Measurements from ENCODE around the gene PLEKHA3. TPM values are rescaled to one million over a fixed set of nuclear protein-coding genes. Genes with fewer than 3 reads are reported as not detected.
A peak's percentile ranks its signal among the peaks of the same experiment; 100 is the strongest.

The PLEKHA3 gene
- total and polyA plus RNA-seq, 10 of the 15 experiments (the other 5 are each of a cell fraction or from before 2014, with no cell fraction given), result 1.4 to 21.1 (median 7.4) TPM

DNA sequence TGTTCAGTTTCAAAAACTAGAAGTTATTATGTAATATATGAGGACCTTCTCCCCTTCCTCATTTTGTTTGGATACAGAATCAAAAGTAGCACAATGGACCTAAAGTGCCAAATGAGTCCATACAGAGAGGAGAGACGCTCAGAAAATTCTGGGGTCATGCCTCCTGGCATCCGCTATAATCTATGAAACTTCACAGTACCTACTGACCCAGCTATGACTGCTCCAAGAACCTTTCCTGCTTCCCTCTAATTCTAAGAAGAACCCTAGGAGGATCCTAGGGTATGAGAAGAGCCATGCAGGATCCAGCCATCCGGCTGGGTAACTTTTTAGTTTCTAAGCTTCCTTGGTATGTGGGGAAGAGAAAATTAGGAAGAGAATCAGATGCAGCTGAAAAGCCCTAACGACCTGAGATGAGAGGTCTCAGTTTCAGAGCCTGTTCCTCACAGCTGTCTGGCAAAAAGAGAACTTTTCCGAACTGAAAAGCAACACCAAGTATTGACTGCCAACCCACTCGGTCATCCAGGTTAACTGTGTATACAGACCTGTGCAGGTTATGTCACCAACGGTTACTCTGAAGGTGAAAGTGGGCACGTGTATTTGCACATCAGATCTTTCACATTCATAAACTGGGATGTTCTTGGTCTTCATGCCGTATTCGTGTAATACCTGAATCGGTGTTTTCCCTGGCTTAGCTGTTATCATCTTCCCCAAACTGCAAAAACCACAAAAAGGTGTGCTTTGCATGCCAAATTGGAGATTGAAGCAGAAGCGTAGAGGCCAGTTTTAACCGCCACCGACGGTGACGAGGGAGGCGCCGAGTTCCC, 30.3 kb upstream of the PLEKHA3 start (continued):
- TF ChIP-seq EP300 (IDR thresholded peaks at IDR 0.05; ENCODE audit: borderline replicate concordance in 1 of 2, control insufficient read depth in 1 of 2, low read depth in 2 of 2, low read length in 2 of 2) (no peak), FOXK2 (IDR thresholded peaks at IDR 0.05) (no peak), JUNB (IDR thresholded peaks at IDR 0.05) (peak; percentile 19; the same call in 1 of the 2 replicates)

DNA sequence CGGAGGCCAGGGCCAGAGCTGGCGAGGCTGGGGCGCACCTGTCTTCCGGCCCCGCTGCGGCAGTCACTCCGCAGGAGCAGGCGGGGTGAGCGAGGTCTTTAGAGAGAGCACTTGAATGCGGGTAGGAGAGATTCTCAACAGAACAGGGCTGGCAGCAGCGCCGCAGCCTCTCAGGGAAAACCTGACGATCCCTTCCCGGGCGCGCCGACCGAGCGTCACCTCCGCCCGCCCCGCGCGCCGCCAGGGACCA, 29.8 kb upstream of the PLEKHA3 start:
- H3K36me3 ChIP-seq (ENCODE audit: control insufficient read depth in 2 of 2, insufficient read depth in 2 of 2, low read length in 1 of 2), result peaks cover 2 to 14% of the 10 kb centered on the region in 2 experiments; a peak in 3 of 4 replicates
- no peaks in the 10 kb centered on the region for H3K9me3 ChIP-seq (replicated peaks; ENCODE audit: control insufficient read depth, insufficient read depth, low read length)
- in situ Hi-C loops (cut with MboI), result no loop called here
- DNase-seq (ENCODE audit: low read depth, low spot score) (no peak), FAIRE-seq (no peak), ATAC-seq (peak; percentile 65)
- peak overlapping the region; percentile 99 for H3K9ac ChIP-seq (ENCODE audit: control insufficient read depth, insufficient read depth, low read length)
- WGBS (ENCODE audit: insufficient coverage, insufficient replicate concordance, low lambda C conversion rate, missing lambda C conversion rate), result 0% methylated on average over 12 of the region's 25 CpGs
- no peaks in the 10 kb centered on the region for H4K20me1 ChIP-seq (ENCODE audit: control insufficient read depth, insufficient read depth)
- peak overlapping the region; percentile 84 for H3K4me2 ChIP-seq (ENCODE audit: control insufficient read depth, insufficient read depth)
- H2AFZ ChIP-seq (ENCODE audit: control insufficient read depth, low read depth, low read length), result peak overlapping the region; percentile 95
- H3K4me1 ChIP-seq (ENCODE audit: control insufficient read depth, insufficient read depth, low read length), result peaks cover 9% of the 10 kb centered on the region
- peak overlapping the region; percentile 94 for H3K4me3 ChIP-seq
- H3K27me3 ChIP-seq (replicated peaks in 1 of 2; ENCODE audit: control insufficient read depth in 2 of 2, insufficient read depth in 2 of 2, low read length in 1 of 2), result no peaks in the 10 kb centered on the region
- no TSS peak for BruUV-seq (replicated peaks)
- ChIA-PET CTCF (interaction anchor here (0.9 to 5.5 kb wide), 9 partner anchors 10 to 84 kb away, joined by 3 to 41 read pairs (median 3); no protein-coding TSS in a partner anchor), RAD21 (ENCODE audit: unreplicated experiment) (interaction anchor here (0.9 to 3.5 kb wide), 8 partner anchors 17 to 77 kb away, joined by 3 to 26 read pairs (median 6); no protein-coding TSS in a partner anchor), POLR2A (interaction anchor here (0.6 to 3.2 kb wide), 14 partner anchors 8 to 349 kb away, joined by 3 to 21 read pairs (median 4); no protein-coding TSS in a partner anchor), SMC1A (ENCODE audit: uncharacterized antibody, unreplicated experiment) (interaction anchor here (0.9 to 4.7 kb wide), 10 partner anchors 8 to 77 kb away, joined by 3 to 24 read pairs (median 6); no protein-coding TSS in a partner anchor)
- intact Hi-C loops (cut with micrococcal nuclease; ENCODE audit: unreplicated experiment), result loop anchor here (1.0 kb wide), 1 partner anchor 36 kb away; no protein-coding TSS in a partner anchor
- peak overlapping the region; percentile 94 for H3K27ac ChIP-seq (ENCODE audit: control insufficient read depth, insufficient read depth)
- peaks cover 28% of the 10 kb centered on the region for H3K79me2 ChIP-seq (ENCODE audit: control insufficient read depth, insufficient read depth, low read length)
- TF ChIP-seq, protein P1, sequence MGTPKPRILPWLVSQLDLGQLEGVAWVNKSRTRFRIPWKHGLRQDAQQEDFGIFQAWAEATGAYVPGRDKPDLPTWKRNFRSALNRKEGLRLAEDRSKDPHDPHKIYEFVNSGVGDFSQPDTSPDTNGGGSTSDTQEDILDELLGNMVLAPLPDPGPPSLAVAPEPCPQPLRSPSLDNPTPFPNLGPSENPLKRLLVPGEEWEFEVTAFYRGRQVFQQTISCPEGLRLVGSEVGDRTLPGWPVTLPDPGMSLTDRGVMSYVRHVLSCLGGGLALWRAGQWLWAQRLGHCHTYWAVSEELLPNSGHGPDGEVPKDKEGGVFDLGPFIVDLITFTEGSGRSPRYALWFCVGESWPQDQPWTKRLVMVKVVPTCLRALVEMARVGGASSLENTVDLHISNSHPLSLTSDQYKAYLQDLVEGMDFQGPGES (IDR thresholded peaks at IDR 0.05), result no peak
- TF ChIP-seq GABPA (IDR thresholded peaks at IDR 0.05; ENCODE audit: low read depth), result no peak
- no peak for TF ChIP-seq HDGF (IDR thresholded peaks at IDR 0.05)
- no peak for TF ChIP-seq RAD21 (IDR thresholded peaks at IDR 0.05; ENCODE audit: insufficient read depth, low read depth, low read length)
- TF ChIP-seq EP300 (IDR thresholded peaks at IDR 0.05; ENCODE audit: borderline replicate concordance in 1 of 2, control insufficient read depth in 1 of 2, low read depth in 2 of 2, low read length in 2 of 2), result peak in 1 of 2 experiments; percentile 56; a peak in 2 of 4 replicates
- TF ChIP-seq, protein P2, sequence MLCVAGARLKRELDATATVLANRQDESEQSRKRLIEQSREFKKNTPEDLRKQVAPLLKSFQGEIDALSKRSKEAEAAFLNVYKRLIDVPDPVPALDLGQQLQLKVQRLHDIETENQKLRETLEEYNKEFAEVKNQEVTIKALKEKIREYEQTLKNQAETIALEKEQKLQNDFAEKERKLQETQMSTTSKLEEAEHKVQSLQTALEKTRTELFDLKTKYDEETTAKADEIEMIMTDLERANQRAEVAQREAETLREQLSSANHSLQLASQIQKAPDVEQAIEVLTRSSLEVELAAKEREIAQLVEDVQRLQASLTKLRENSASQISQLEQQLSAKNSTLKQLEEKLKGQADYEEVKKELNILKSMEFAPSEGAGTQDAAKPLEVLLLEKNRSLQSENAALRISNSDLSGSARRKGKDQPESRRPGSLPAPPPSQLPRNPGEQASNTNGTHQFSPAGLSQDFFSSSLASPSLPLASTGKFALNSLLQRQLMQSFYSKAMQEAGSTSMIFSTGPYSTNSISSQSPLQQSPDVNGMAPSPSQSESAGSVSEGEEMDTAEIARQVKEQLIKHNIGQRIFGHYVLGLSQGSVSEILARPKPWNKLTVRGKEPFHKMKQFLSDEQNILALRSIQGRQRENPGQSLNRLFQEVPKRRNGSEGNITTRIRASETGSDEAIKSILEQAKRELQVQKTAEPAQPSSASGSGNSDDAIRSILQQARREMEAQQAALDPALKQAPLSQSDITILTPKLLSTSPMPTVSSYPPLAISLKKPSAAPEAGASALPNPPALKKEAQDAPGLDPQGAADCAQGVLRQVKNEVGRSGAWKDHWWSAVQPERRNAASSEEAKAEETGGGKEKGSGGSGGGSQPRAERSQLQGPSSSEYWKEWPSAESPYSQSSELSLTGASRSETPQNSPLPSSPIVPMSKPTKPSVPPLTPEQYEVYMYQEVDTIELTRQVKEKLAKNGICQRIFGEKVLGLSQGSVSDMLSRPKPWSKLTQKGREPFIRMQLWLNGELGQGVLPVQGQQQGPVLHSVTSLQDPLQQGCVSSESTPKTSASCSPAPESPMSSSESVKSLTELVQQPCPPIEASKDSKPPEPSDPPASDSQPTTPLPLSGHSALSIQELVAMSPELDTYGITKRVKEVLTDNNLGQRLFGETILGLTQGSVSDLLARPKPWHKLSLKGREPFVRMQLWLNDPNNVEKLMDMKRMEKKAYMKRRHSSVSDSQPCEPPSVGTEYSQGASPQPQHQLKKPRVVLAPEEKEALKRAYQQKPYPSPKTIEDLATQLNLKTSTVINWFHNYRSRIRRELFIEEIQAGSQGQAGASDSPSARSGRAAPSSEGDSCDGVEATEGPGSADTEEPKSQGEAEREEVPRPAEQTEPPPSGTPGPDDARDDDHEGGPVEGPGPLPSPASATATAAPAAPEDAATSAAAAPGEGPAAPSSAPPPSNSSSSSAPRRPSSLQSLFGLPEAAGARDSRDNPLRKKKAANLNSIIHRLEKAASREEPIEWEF (IDR thresholded peaks at IDR 0.05; ENCODE audit: insufficient replicate concordance, low read depth, low read length), result no peak
- TF ChIP-seq EGR1 (IDR thresholded peaks at IDR 0.05; ENCODE audit: borderline replicate concordance in 1 of 2, low read depth in 2 of 2, low read length in 2 of 2), result no peak
- TF ChIP-seq CBFB (IDR thresholded peaks at IDR 0.05; ENCODE audit: low read depth), result no peak
- TF ChIP-seq SIN3A (IDR thresholded peaks at IDR 0.05; ENCODE audit: low read depth, low read length), result 0 out of 2 replicates have a peak, but pooled peaks have one; percentile 49
- TF ChIP-seq ZNF274 (IDR thresholded peaks at IDR 0.05; ENCODE audit: insufficient read depth, insufficient read length), result no peak
- no peak for TF ChIP-seq ZBED1 (IDR thresholded peaks at IDR 0.05; ENCODE audit: borderline replicate concordance)
- no peak for TF ChIP-seq RAD51 (IDR thresholded peaks at IDR 0.05)
- TF ChIP-seq NBN (IDR thresholded peaks at IDR 0.05), result peak; percentile 17
- TF ChIP-seq RBBP5 (conservative IDR thresholded peaks at IDR 0.05), result no peak
- no peak for TF ChIP-seq TCF7 (IDR thresholded peaks at IDR 0.05; ENCODE audit: borderline replicate concordance)

Data from GM12878 (cell line).